Measurements from ENCODE around the gene STARD13.

GRCh38 chr13:33144358-33144784 lies 141.2 kb downstream of the STARD13 start:
- no peak for TF ChIP-seq EZH2 (IDR thresholded peaks at IDR 0.05; ENCODE audit: low read length, unreplicated experiment)
- no peak for TF ChIP-seq CTCF (conservative IDR thresholded peaks at IDR 0.05; ENCODE audit: low read depth, low read length)
- TF ChIP-seq EZH2phosphoT487 (IDR thresholded peaks at IDR 0.05; ENCODE audit: borderline replicate concordance, low read length) = no peak
